HG03135 (cell line): ENCODE measurements around the gene ALDH1L2.
A peak's percentile ranks its signal among the peaks of the same experiment; 100 is the strongest.
"Not testable (repeated sequence)": the region's sequence is repeated elsewhere in the genome, so short reads cannot be mapped to it uniquely, and the experiment has no call there.

Source experiments
- ATAC-seq: cut with Tn5 transposase; IDR thresholded peaks from one replicate; pipeline ENCODE4 v1.9.1; 2021; ENCODE audit warnings: mild to moderate bottlenecking, moderate library complexity; ENCODE audit not compliant: unreplicated experiment

Gene ALDH1L2

GRCh38 chr12:104990950-104991349 is 93.3 kb downstream of the ALDH1L2 start:
- ATAC-seq, result no peak

GRCh38 chr12:104986022-104986941 is 98.0 kb downstream of the ALDH1L2 start, which contains the start of gene NOPCHAP1:
Gene NOPCHAP1, plus strand, starts transcription at chr12:104986316. Its CDS starts 37 bp downstream, at chr12:104986353.
- peak; percentile 89 for ATAC-seq

GRCh38 chr12:104985206-104985605 is 99.1 kb downstream of the ALDH1L2 start:
- ATAC-seq, result no peak

GRCh38 chr12:104977688-104978087 is 106.6 kb downstream of the ALDH1L2 start:
- ATAC-seq, result not testable (repeated sequence)

GRCh38 chr12:104976703-104977102 is 107.6 kb downstream of the ALDH1L2 start:
- no peak for ATAC-seq

- ATAC-seq, result no peak
Observed at GRCh38 chr12:104975587-104976343, 108.5 kb downstream of the ALDH1L2 start.

GRCh38 chr12:104974626-104975290 is 109.5 kb downstream of the ALDH1L2 start:
- ATAC-seq, result peak; percentile 97

GRCh38 chr12:104973250-104973649 is 111.0 kb downstream of the ALDH1L2 start:
- no peak for ATAC-seq

- no peak for ATAC-seq
Observed at GRCh38 chr12:104971306-104971705, 113.0 kb downstream of the ALDH1L2 start.
